Measurements from ENCODE around the gene CASP5.
"Not testable (repeated sequence)": the region's sequence is repeated elsewhere in the genome, so short reads cannot be mapped to it uniquely, and the experiment has no call there.

DNA sequence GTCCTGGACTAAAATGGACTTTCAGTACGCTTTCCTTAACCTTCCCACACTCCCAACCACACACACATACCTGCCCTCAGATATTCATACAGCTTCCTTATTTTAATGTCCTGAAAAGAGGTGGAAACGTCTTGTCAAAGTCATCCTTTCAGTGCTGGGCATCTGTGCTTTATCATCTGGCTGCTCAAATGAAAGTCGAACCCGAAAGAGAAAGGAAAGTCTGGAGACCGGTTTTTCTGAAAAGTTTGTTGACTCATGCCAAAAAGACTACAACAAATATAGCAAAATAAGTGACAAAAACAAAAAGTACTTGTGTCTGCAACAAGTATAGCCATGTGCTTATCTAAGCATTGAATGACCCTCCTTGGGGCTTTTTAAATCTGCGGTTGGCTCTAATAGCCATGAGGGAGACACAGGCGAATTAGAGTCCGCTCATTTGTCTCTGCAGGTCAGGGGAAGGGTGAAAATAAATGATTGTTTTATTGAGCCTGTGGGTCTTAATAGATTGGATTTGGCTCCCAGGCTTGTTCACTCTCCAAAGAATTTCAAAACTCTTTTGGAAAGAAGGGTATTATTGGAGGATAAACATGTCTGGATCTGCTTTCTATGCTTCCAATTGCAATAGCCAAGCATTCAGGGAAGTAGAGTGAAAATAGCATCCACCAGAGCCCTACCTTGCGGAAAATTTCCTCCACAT lies 40.4 kb upstream of the CASP5 start:
- TF ChIP-seq POLR2AphosphoS5 (IDR thresholded peaks at IDR 0.05; ENCODE audit: low read depth, low read length); SPI1 (IDR thresholded peaks at IDR 0.05; ENCODE audit: low read depth, low read length); POLR2A (IDR thresholded peaks at IDR 0.05; ENCODE audit: low read depth, low read length); TAF1 (IDR thresholded peaks at IDR 0.05; ENCODE audit: low read depth, low read length); POU2F2 (IDR thresholded peaks at IDR 0.05; ENCODE audit: low read depth, low read length); PAX5 (IDR thresholded peaks at IDR 0.05; ENCODE audit: insufficient read depth, low read length, severe bottlenecking): not testable (repeated sequence)

Data from GM12891 (cell line).